OCI-LY3 (cell line): ENCODE results near the gene COBL.

ENCODE experiments used
- H2AFZ ChIP-seq: fragments of 200-600, 300-600 bp; shearing (Covaris generic); 2 replicates; pipeline ENCODE4 v1.6.0; 2014; ENCODE audit warnings: antibody characterized with exemption, low read depth, low read length
- H3K27ac ChIP-seq: fragments of 200-600, 300-600 bp; sonication (generic); 2 replicates; pipeline ENCODE4 v1.5.1; 2014; ENCODE audit warnings: mild to moderate bottlenecking, low read length, moderate library complexity, mixed read lengths
- H3K27me3 ChIP-seq: fragments of 200-600, 300-600 bp; sonication (generic); 2 replicates; pipeline ENCODE4 v1.6.1; 2014; ENCODE audit warnings: low read depth, low read length, mixed read lengths
- H3K36me3 ChIP-seq: fragments of 200-600, 300-600 bp; sonication (generic); replicated peaks from 2 replicates; pipeline ENCODE3; 2014; ENCODE audit warnings: low read depth, low read length, mixed read lengths
- H3K4me1 ChIP-seq: fragments of 300-600, 200-600 bp; sonication (generic); 2 replicates; pipeline ENCODE4 v1.6.1; 2014; ENCODE audit warnings: low read length, mixed read lengths
- H3K4me2 ChIP-seq: fragments of 200-600, 300-600 bp; sonication (generic); 2 replicates; pipeline ENCODE4 v1.6.1; 2014; ENCODE audit warnings: low read length, mixed read lengths
- H3K4me3 ChIP-seq: fragments of 300-600, 200-600 bp; sonication (generic); 2 replicates; pipeline ENCODE4 v1.5.1; 2014; ENCODE audit warnings: antibody characterized with exemption, mild to moderate bottlenecking, low read length, moderate library complexity
- H3K79me2 ChIP-seq: fragments of 300-600, 200-600 bp; shearing (Covaris generic); 2 replicates; pipeline ENCODE4 v1.6.1; 2014; ENCODE audit warnings: mild to moderate bottlenecking, low read length, mixed read lengths
- H3K9ac ChIP-seq: fragments of 300-600, 200-600 bp; shearing (Covaris generic); 2 replicates; pipeline ENCODE4 v1.6.0; 2014; ENCODE audit warnings: mild to moderate bottlenecking, low read length, moderate library complexity
- H3K9me3 ChIP-seq: fragments of 200-600, 300-600 bp; shearing (Covaris generic); 2 replicates; pipeline ENCODE4 v1.6.1; 2014; ENCODE audit warnings: low read length, mixed read lengths; ENCODE audit not compliant: insufficient read depth
- H4K20me1 ChIP-seq: fragments of 200-600, 300-600 bp; sonication (generic); 2 replicates; pipeline ENCODE4 v1.6.1; 2016; ENCODE audit warnings: low read length, mixed read lengths; ENCODE audit not compliant: insufficient read depth
- EZH2phosphoT487 ChIP-seq: fragments of 200-600 bp; shearing (Covaris generic); IDR thresholded peaks from 2 replicates; pipeline ENCODE4 v1.6.1; 2018; ENCODE audit warnings: antibody characterized with exemption, mixed run types, low read depth
- TF ChIP-seq, protein P1 (sequence below): fragments of 200-600, 300-600 bp; sonication (generic); IDR thresholded peaks from 2 replicates; pipeline ENCODE4 v1.5.1; 2014; ENCODE audit warnings: antibody characterized with exemption, low read length, low read depth

The COBL gene

DNA sequence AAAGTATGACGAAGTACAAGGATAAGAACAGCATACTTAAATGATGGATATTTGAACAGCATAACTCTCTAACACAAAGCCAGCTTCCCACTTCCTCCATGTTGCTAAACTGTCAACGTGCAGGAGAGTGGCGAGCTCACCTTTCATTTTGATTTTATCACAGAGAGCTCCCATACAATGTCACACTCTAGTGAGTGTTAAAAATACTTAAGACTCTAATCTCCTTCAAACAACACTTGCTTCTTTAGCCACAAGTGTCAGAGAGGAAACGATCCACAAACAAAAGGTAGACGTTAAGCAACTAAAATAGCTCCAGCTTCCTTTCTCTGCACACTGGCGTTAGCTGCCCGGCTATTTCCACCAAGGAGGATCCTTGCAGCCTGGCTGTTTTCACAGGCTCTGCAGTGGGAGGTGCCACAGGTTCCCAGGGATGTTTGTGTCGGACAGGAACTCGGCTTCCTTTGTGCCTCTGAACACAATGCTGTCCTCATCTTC, 194.6 kb downstream of the COBL start:
- Histone ChIP-seq H3K9me3 (no peaks in the 10 kb centered on the region), H3K79me2 (no peaks in the 10 kb centered on the region), H3K36me3 (no peaks in the 10 kb centered on the region), H3K27ac (no peak overlapping the region), H4K20me1 (no peaks in the 10 kb centered on the region), H3K27me3 (no peaks in the 10 kb centered on the region), H3K9ac (no peak overlapping the region), H3K4me3 (peak overlapping the region; percentile 43), H3K4me2 (peak overlapping the region; percentile 52), H2AFZ (0 out of 2 replicates have a peak overlapping the region, but pooled peaks have one; percentile 5), H3K4me1 (peaks cover 8% of the 10 kb centered on the region; the same call in 1 of the 2 replicates)
- no peak for TF ChIP-seq EZH2phosphoT487
- TF ChIP-seq, protein P1, sequence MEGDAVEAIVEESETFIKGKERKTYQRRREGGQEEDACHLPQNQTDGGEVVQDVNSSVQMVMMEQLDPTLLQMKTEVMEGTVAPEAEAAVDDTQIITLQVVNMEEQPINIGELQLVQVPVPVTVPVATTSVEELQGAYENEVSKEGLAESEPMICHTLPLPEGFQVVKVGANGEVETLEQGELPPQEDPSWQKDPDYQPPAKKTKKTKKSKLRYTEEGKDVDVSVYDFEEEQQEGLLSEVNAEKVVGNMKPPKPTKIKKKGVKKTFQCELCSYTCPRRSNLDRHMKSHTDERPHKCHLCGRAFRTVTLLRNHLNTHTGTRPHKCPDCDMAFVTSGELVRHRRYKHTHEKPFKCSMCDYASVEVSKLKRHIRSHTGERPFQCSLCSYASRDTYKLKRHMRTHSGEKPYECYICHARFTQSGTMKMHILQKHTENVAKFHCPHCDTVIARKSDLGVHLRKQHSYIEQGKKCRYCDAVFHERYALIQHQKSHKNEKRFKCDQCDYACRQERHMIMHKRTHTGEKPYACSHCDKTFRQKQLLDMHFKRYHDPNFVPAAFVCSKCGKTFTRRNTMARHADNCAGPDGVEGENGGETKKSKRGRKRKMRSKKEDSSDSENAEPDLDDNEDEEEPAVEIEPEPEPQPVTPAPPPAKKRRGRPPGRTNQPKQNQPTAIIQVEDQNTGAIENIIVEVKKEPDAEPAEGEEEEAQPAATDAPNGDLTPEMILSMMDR: no peak

DNA sequence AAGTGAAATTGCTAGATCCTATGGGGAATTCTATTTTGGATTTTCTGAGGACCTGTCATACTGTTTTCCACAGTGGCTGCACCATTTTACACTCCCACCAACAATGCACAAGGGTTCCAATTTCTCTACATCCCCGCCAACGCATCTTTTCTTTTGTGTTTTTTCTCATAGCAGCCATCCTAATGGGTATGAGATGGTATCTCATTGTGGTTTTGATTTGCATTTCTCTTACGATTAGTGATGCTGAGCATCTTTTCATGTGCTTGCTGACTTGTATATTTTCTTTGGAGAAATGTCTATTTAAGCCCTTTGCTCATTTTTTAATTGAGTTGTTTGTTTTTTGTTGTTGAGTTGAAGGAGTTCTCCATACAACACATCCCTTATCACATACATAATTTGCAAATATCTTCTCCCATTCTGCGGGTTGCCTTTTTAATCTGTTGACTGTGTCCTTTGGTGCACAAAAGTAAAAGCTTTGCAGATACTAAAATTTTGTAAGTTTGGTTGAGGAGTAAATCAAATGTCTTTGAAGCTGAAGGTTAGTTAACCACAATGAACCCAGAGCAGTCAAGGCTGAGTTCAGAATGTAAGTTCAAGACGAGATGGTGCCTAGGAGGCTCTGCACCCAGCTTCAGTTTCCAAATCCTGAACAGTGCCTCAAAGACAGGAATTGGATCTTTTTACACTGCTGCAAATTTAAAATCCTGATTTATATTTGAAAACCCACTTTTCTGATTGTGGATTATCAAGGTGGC, 195.4 kb downstream of the COBL start:
- Histone ChIP-seq H4K20me1 (no peaks in the 10 kb centered on the region), H2AFZ (no peak overlapping the region), H3K27me3 (no peaks in the 10 kb centered on the region), H3K9me3 (no peaks in the 10 kb centered on the region), H3K4me2 (peak overlapping the region; percentile 52), H3K27ac (no peak overlapping the region), H3K4me3 (no peak overlapping the region), H3K9ac (no peak overlapping the region), H3K79me2 (no peaks in the 10 kb centered on the region), H3K36me3 (no peaks in the 10 kb centered on the region), H3K4me1 (peaks cover 8% of the 10 kb centered on the region; the same call in 1 of the 2 replicates)
- TF ChIP-seq EZH2phosphoT487: no peak
- TF ChIP-seq, protein P1: no peak

- TF ChIP-seq, protein P1: no peak
- no peak for TF ChIP-seq EZH2phosphoT487
- Histone ChIP-seq H3K4me1 (peaks cover 5% of the 10 kb centered on the region; the same call in 1 of the 2 replicates), H3K9ac (no peak overlapping the region), H2AFZ (no peak overlapping the region), H3K27ac (no peak overlapping the region), H3K9me3 (0 out of 2 replicates have a peak, but pooled peaks cover 5% of the 10 kb centered on the region), H3K36me3 (no peaks in the 10 kb centered on the region), H3K4me2 (no peak overlapping the region), H3K27me3 (no peaks in the 10 kb centered on the region), H4K20me1 (no peaks in the 10 kb centered on the region), H3K79me2 (no peaks in the 10 kb centered on the region), H3K4me3 (no peak overlapping the region)
Observed at GRCh38 chr7:51118628-51119027, 198.0 kb downstream of the COBL start.

DNA sequence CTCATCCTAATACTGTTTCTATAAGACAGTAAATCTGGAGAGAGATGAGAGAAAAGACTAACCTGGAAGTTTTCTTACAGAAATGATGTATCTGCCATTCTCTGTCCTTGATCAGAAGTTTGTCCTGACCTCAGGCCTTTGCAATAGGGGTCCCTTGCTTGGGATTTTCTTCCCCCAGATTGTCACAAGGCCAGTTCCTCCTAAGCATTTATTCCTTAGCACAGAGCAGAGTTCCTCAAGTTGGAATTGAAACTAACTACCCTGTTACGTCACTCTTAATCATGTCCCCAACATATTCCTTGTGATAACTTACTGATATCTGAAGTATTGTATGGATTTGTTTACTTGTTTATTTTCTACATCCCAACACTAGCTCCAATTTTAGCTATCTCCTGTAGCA, 202.1 kb downstream of the COBL start:
- Histone ChIP-seq H3K79me2 (no peaks in the 10 kb centered on the region), H2AFZ (no peak overlapping the region), H3K4me2 (no peak overlapping the region), H4K20me1 (no peaks in the 10 kb centered on the region), H3K36me3 (no peaks in the 10 kb centered on the region), H3K9me3 (0 out of 2 replicates have a peak, but pooled peaks cover 5% of the 10 kb centered on the region), H3K9ac (no peak overlapping the region), H3K4me1 (no peaks in the 10 kb centered on the region), H3K27ac (no peak overlapping the region), H3K4me3 (no peak overlapping the region), H3K27me3 (no peaks in the 10 kb centered on the region)
- TF ChIP-seq, protein P1: no peak
- TF ChIP-seq EZH2phosphoT487: no peak
